GM12878 (cell line): Measurements from ENCODE around the gene PCSK2. TPM values are rescaled to one million over a fixed set of nuclear protein-coding genes. Genes with fewer than 3 reads are reported as not detected.

Source experiments
- ATAC-seq: fragments of 200-7000 bp; cut with Tn5 transposase; 3 replicates; pipeline ENCODE4 v1.9.1; 2020; ENCODE audit warnings: mild to moderate bottlenecking, moderate library complexity
- BruUV-seq: library from RNA; stranded (reverse); fragments of 400-500 nt; replicated peaks from 2 replicates; lab custom pipeline; 2021; lab: Mats Ljungman, UMichigan
- CTCF ChIA-PET: fragments of 300-600 bp; sonication (Branson Sonifier 250); formaldehyde crosslinking; extraction: SDS; loops from one replicate; lab custom pipeline; 2021; ENCODE audit warnings: inconsistent platforms; lab: Yijun Ruan, JAX
- POLR2A ChIA-PET: fragments of 350-600 bp; formaldehyde crosslinking; extraction: SDS; loops from one replicate; lab custom pipeline; 2021; ENCODE audit warnings: inconsistent platforms; lab: Charles Lee
- RAD21 ChIA-PET: fragments of 300-600 bp; sonication (Branson Sonifier 250); formaldehyde crosslinking; loops from one replicate; lab custom pipeline; 2023; ENCODE audit warnings: antibody characterized with exemption; ENCODE audit not compliant: unreplicated experiment; lab: Charles Lee
- SMC1A ChIA-PET: fragments of 300-600 bp; sonication (Branson Sonifier 250); formaldehyde crosslinking; loops from one replicate; lab custom pipeline; 2023; ENCODE audit not compliant: unreplicated experiment, uncharacterized antibody; lab: Charles Lee
- DNase-seq: peaks from one replicate; pipeline ENCODE4 v3.0.0-alpha.2; 2011; ENCODE audit warnings: low read depth, low spot score
- FAIRE-seq: peaks from 3 replicates; lab custom pipeline; 2011; peaks lifted over from hg19 to GRCh38; lab: Jason Lieb, UNC
- H2AFZ ChIP-seq: 2 replicates; pipeline ENCODE4 v1.6.0; 2011; ENCODE audit warnings: low read depth, low read length, control low read depth; ENCODE audit not compliant: control insufficient read depth
- H3K27ac ChIP-seq: 2 replicates; pipeline ENCODE4 v1.5.1; 2011; ENCODE audit warnings: control low read depth; ENCODE audit not compliant: control insufficient read depth, insufficient read depth
- H3K27me3 ChIP-seq, 2 experiments: replicated peaks in 1 of 2; 2 replicates each; pipeline versions ENCODE4 v1.6.0 to v1.6.1; 2011; ENCODE audit warnings: low read length in 1 of 2; ENCODE audit not compliant: control insufficient read depth in 2 of 2, insufficient read depth in 2 of 2
- H3K36me3 ChIP-seq, 2 experiments: 2 replicates each; pipeline ENCODE4 v1.5.1; 2011; ENCODE audit warnings: low read length in 1 of 2; ENCODE audit not compliant: control insufficient read depth in 2 of 2, insufficient read depth in 2 of 2
- H3K4me1 ChIP-seq: 2 replicates; pipeline ENCODE4 v1.6.1; 2011; ENCODE audit warnings: mild to moderate bottlenecking, low read length, moderate library complexity, mixed read lengths; ENCODE audit not compliant: control insufficient read depth, insufficient read depth
- H3K4me2 ChIP-seq: 2 replicates; pipeline ENCODE4 v1.6.0; 2011; ENCODE audit warnings: control low read depth; ENCODE audit not compliant: control insufficient read depth, insufficient read depth
- H3K4me3 ChIP-seq: fragments of 200-600 bp; sonication (generic); 2 replicates; pipeline ENCODE4 v1.5.1; 2016
- H3K79me2 ChIP-seq: 2 replicates; pipeline ENCODE4 v1.6.0; 2011; ENCODE audit warnings: low read length; ENCODE audit not compliant: control insufficient read depth, insufficient read depth
- H3K9ac ChIP-seq: 2 replicates; pipeline ENCODE4 v1.8.0; 2011; ENCODE audit warnings: low read length, control low read depth, mixed read lengths; ENCODE audit not compliant: control insufficient read depth, insufficient read depth
- H3K9me3 ChIP-seq: replicated peaks from 3 replicates; pipeline ENCODE4 v1.5.1; 2011; ENCODE audit warnings: mild to moderate bottlenecking, low read length; ENCODE audit not compliant: control insufficient read depth, insufficient read depth
- H4K20me1 ChIP-seq: 2 replicates; pipeline ENCODE4 v1.6.0; 2011; ENCODE audit not compliant: control insufficient read depth, insufficient read depth
- BRCA1 ChIP-seq: IDR thresholded peaks from 2 replicates; pipeline ENCODE4 v1.6.1; 2011; ENCODE audit warnings: low read depth, low read length, improper control_type of control experiment
- ESRRA ChIP-seq: IDR thresholded peaks from 2 replicates; pipeline ENCODE4 v1.6.1; 2012; ENCODE audit warnings: mild to moderate bottlenecking, low read length, improper control_type of control experiment
- NFYB ChIP-seq: IDR thresholded peaks from 2 replicates; pipeline ENCODE4 v1.6.1; 2011; ENCODE audit warnings: low read depth, mild to moderate bottlenecking, low read length, improper control_type of control experiment, moderate library complexity; ENCODE audit not compliant: insufficient read depth
- TCF12 ChIP-seq: IDR thresholded peaks from 2 replicates; pipeline ENCODE4 v1.6.1; 2011; ENCODE audit warnings: low read depth, mild to moderate bottlenecking, low read length
- WGBS: methylation state at CpG from one replicate; pipeline ENCODE4 v1.1.6; 2016; ENCODE audit warnings: low lambda C conversion rate; ENCODE audit not compliant: insufficient replicate concordance, insufficient coverage; ENCODE audit errors: missing lambda C conversion rate; 5-methylcytosine and 5-hydroxymethylcytosine counted together
- in situ Hi-C: fragments of 300-500 bp; cut with MboI; formaldehyde crosslinking; loops from 9 replicates; pipeline ENCODE4 v1.14.3; 2018; ENCODE audit warnings: mixed read lengths
- intact Hi-C: fragments of 100-400 bp; cut with micrococcal nuclease; formaldehyde crosslinking; loops from one replicate; pipeline ENCODE4 v1.14.2; 2022; ENCODE audit not compliant: unreplicated experiment
- polyA plus RNA-seq, 11 experiments: library from polyadenylated mRNA; depleted of rRNA in 4 of 11; unstranded in 6 of 11; stranded (reverse) in 5 of 11; fragments of >200 nt; fragmentation: Nextera tagmentation in 4 of 11; fragmentation: Illumina TruSeq in 1 of 11; extraction: Ambion mirVana in 4 of 11; extraction: Trizol in 1 of 11; gene quantifications; 1 replicate in 1 of 11; 2 replicates in 10 of 11; pipeline versions ENCODE4 v1.2.1 to v1.2.3, GENCODE V29; 2011 to 2016; ENCODE audit warnings: inconsistent platforms in 2 of 11, missing spikeins in 2 of 11, low read depth in 1 of 11
- total RNA-seq, 4 experiments: library from RNA; depleted of rRNA in 3 of 4; stranded (reverse); fragments of >200 nt in 3 of 4; fragmentation: Illumina TruSeq in 1 of 4; extraction: Trizol in 1 of 4; gene quantifications; 2 replicates each; pipeline versions ENCODE4 v1.2.1 to v1.2.3, GENCODE V29; 2013 to 2021
- TF ChIP-seq, protein P1 (sequence below): IDR thresholded peaks from 2 replicates; pipeline ENCODE4 v1.6.1; 2011; ENCODE audit warnings: low read depth, mild to moderate bottlenecking, low read length, moderate library complexity, borderline replicate concordance; ENCODE audit errors: extremely low read depth
- TF ChIP-seq, protein P2 (sequence below): IDR thresholded peaks from 2 replicates; pipeline ENCODE4 v1.6.1; 2011; ENCODE audit warnings: borderline replicate concordance, low read depth, mild to moderate bottlenecking, moderate library complexity, mixed read lengths, low read length; ENCODE audit not compliant: insufficient read depth; ENCODE audit errors: extremely low read length

Gene PCSK2
- total and polyA plus RNA-seq, 10 of the 15 experiments (the other 5 are each of a cell fraction or from before 2014, with no cell fraction given), result not detected

DNA sequence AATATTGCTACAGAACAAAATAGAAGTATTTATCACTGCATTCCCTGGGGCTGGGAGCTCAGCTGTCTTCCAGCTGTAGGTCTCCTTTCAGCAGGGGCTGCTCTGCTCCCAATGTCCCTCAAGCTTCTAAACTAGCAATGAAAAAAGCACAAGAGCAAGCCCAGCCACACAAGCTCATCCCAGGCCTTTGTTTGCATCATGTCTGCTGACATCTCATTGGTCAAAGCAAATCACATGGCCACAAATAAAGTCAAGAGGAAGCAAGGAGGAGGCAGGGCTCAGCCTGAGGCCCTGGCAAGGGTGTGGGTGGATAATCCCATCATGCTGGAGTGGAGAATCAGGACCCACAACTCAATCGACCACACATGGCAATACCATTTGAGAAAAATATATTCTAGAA, 306.6 kb downstream of the PCSK2 start:
- Histone ChIP-seq H4K20me1 (no peaks in the 10 kb centered on the region), H3K79me2 (no peaks in the 10 kb centered on the region), H3K9me3 (no peaks in the 10 kb centered on the region), H3K27me3 (peaks cover 0 to 1% of the 10 kb centered on the region in 2 experiments; a peak in 2 of 4 replicates), H3K4me1 (peaks cover 2% of the 10 kb centered on the region), H3K9ac (no peak overlapping the region), H2AFZ (peak overlapping the region; percentile 70), H3K36me3 (no peaks in the 10 kb centered on the region), H3K4me3 (no peak overlapping the region), H3K27ac (no peak overlapping the region), H3K4me2 (no peak overlapping the region)
- ChIA-PET RAD21 (interaction anchor here (1.5 kb wide), 1 partner anchor 365 kb away, joined by 5 read pairs; no protein-coding TSS in a partner anchor), POLR2A (no interaction called here), CTCF (interaction anchor here (0.7 to 1.1 kb wide), 2 partner anchors 365 to 462 kb away, joined by 3 to 6 read pairs; no protein-coding TSS in a partner anchor), SMC1A (interaction anchor here (0.7 kb wide), 2 partner anchors 85 to 420 kb away, joined by 3 read pairs; no protein-coding TSS in a partner anchor)
- in situ Hi-C loops (no loop called here), intact Hi-C loops (no loop called here)
- BruUV-seq, result no TSS peak
- 0% methylated on average over 1 of the region's 1 CpG for WGBS
- TF ChIP-seq, protein P1, sequence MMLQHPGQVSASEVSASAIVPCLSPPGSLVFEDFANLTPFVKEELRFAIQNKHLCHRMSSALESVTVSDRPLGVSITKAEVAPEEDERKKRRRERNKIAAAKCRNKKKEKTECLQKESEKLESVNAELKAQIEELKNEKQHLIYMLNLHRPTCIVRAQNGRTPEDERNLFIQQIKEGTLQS, result peak; percentile 44; the same call in 1 of the 2 replicates
- TF ChIP-seq NFYB (peak; percentile 61; the same call in 1 of the 2 replicates), ESRRA (no peak)
- TF ChIP-seq, protein P2, sequence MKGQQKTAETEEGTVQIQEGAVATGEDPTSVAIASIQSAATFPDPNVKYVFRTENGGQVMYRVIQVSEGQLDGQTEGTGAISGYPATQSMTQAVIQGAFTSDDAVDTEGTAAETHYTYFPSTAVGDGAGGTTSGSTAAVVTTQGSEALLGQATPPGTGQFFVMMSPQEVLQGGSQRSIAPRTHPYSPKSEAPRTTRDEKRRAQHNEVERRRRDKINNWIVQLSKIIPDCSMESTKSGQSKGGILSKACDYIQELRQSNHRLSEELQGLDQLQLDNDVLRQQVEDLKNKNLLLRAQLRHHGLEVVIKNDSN, result peak; percentile 75
- peak; percentile 61 for ATAC-seq
- DNase-seq, result no peak
- FAIRE-seq, result no peak

DNA sequence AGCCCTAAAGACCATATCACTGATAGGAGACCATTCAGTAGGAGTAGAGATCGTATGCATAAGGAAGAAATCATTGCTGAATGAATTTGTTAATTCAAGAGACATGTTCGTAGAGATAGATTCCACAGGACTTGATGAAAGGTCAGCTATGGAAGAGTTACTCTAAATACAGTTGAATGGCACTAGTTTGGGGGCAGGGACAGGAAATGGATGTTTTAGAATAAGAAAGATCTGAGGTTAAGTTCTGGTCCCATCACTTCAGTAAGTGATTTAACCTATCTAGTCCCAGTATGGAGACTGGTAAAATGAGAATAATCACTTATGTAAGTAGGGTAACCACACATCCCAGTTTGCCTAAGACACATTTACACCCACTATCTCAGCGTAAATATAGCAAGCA, 307.2 kb downstream of the PCSK2 start:
- H3K4me2 ChIP-seq, result no peak overlapping the region
- H3K9me3 ChIP-seq, result no peaks in the 10 kb centered on the region
- peaks cover 6% of the 10 kb centered on the region for H3K4me1 ChIP-seq
- H3K79me2 ChIP-seq, result no peaks in the 10 kb centered on the region
- H2AFZ ChIP-seq, result no peak overlapping the region
- H3K9ac ChIP-seq, result no peak overlapping the region
- RAD21 ChIA-PET, result no interaction called here
- DNase-seq (no peak), ATAC-seq (no peak)
- CTCF ChIA-PET, result interaction anchor here (1.1 kb wide), 1 partner anchor 405 kb away, joined by 4 read pairs; no protein-coding TSS in a partner anchor
- WGBS, result 51% methylated on average over 3 of the region's 3 CpGs
- H4K20me1 ChIP-seq, result no peaks in the 10 kb centered on the region
- peaks cover 0 to 1% of the 10 kb centered on the region in 2 experiments; a peak in 2 of 4 replicates for H3K27me3 ChIP-seq
- no peak overlapping the region for H3K4me3 ChIP-seq
- no TSS peak for BruUV-seq
- SMC1A ChIA-PET, result no interaction called here
- in situ Hi-C loops, result no loop called here
- intact Hi-C loops, result no loop called here
- TF ChIP-seq BRCA1, result no peak
- no peak for TF ChIP-seq TCF12
- TF ChIP-seq, all 136 proteins: peak for 0
- POLR2A ChIA-PET, result no interaction called here
- no peak for FAIRE-seq
- Histone ChIP-seq H3K36me3 (no peaks in the 10 kb centered on the region), H3K27ac (no peak overlapping the region)
